Fibroblast of peridontal ligament (primary cell): ENCODE results near the gene FAM170B.

Source experiments
- DNase-seq: peaks from one replicate; pipeline ENCODE4 v3.0.0-alpha.2; 2010; ENCODE audit errors: extremely low read depth

FAM170B gene

GRCh38 chr10:49123981-49124950 is 9.6 kb downstream of the FAM170B start:
- no peak for DNase-seq

- DNase-seq = no peak
These were observed 12.9 kb downstream of the FAM170B start for GRCh38 chr10:49120911-49121310.

- no peak for DNase-seq
These were observed 14.1 kb downstream of the FAM170B start for GRCh38 chr10:49119746-49120145.

GRCh38 chr10:49118430-49119074 is 15.3 kb downstream of the FAM170B start:
- no peak for DNase-seq

GRCh38 chr10:49117376-49118070 is 16.3 kb downstream of the FAM170B start:
- no peak for DNase-seq

- no peak for DNase-seq
These were observed 17.1 kb downstream of the FAM170B start for GRCh38 chr10:49116509-49117375.

GRCh38 chr10:49115796-49116508 is 17.9 kb downstream of the FAM170B start:
- DNase-seq = no peak

- peak; percentile 65 for DNase-seq
These were observed 18.6 kb downstream of the FAM170B start, which contains the start of gene VSTM4 for GRCh38 chr10:49115015-49115795. Gene VSTM4 (minus strand): TSS chr10:49115522. CDS start chr10:49115485, 37 bp downstream.

GRCh38 chr10:49114718-49115014 is 19.2 kb downstream of the FAM170B start:
- DNase-seq = no peak

GRCh38 chr10:49113741-49114141 is 20.1 kb downstream of the FAM170B start:
- DNase-seq = no peak

- no peak for DNase-seq
These were observed 21.0 kb downstream of the FAM170B start for GRCh38 chr10:49112851-49113250.

- no peak for DNase-seq
These were observed 21.7 kb downstream of the FAM170B start for GRCh38 chr10:49112098-49112497.

GRCh38 chr10:49111320-49111698 is 22.5 kb downstream of the FAM170B start:
- no peak for DNase-seq

- DNase-seq = no peak
These were observed 23.0 kb downstream of the FAM170B start for GRCh38 chr10:49110684-49111319.

- peak; percentile 87 for DNase-seq
These were observed 24.0 kb downstream of the FAM170B start for GRCh38 chr10:49109669-49110340.

- DNase-seq = no peak
These were observed 25.2 kb downstream of the FAM170B start for GRCh38 chr10:49108656-49109055.

- no peak for DNase-seq
These were observed 25.9 kb downstream of the FAM170B start for GRCh38 chr10:49107887-49108267.

- DNase-seq = no peak
These were observed 26.5 kb downstream of the FAM170B start for GRCh38 chr10:49107111-49107886.
